ENCODE measurements around the gene SGSM2.

- TF ChIP-seq CTCF (IDR thresholded peaks at IDR 0.05; ENCODE audit: low read depth, low read length, missing input control) (peak; percentile 5), TAF1 (conservative IDR thresholded peaks at IDR 0.05) (no peak), YY1 (IDR thresholded peaks at IDR 0.05) (no peak), RXRA (IDR thresholded peaks at IDR 0.05) (no peak), SP1 (IDR thresholded peaks at IDR 0.05) (no peak), GABPA (IDR thresholded peaks at IDR 0.05 in 1 of 2, conservative IDR thresholded peaks at IDR 0.05 in 1 of 2) (no peak), MAX (IDR thresholded peaks at IDR 0.05) (no peak), JUND (IDR thresholded peaks at IDR 0.05) (no peak), REST (IDR thresholded peaks at IDR 0.05) (no peak), RAD21 (IDR thresholded peaks at IDR 0.05) (no peak), FOXA1 (IDR thresholded peaks at IDR 0.05) (no peak), EGR1 (IDR thresholded peaks at IDR 0.05; ENCODE audit: low read depth in 2 of 2) (no peak)
Measured at GRCh38 chr17:2421315-2422147, 84.2 kb downstream of the SGSM2 start.

Measured in liver (tissue), 3 donors.